GM12878 (cell line): ENCODE data around the gene HADH. TPM values are rescaled to one million over a fixed set of nuclear protein-coding genes. Genes with fewer than 3 reads are reported as not detected.
A peak's percentile ranks its signal among the peaks of the same experiment; 100 is the strongest.

Experiments used
- ASH2L ChIP-seq: fragments of 300-600, 200-600 bp; sonication (generic); IDR thresholded peaks from 2 replicates; pipeline ENCODE4 v1.6.1; 2017; ENCODE audit warnings: low read depth, mild to moderate bottlenecking, borderline replicate concordance
- CBFB ChIP-seq: IDR thresholded peaks from 2 replicates; pipeline ENCODE4 v1.6.1; 2016; ENCODE audit warnings: antibody characterized with exemption, low read depth
- CBX5 ChIP-seq: sonication (generic); IDR thresholded peaks from 2 replicates; pipeline ENCODE4 v1.6.1; 2016; ENCODE audit warnings: low read depth, moderate library complexity, mild to moderate bottlenecking, inconsistent platforms
- CREM ChIP-seq: IDR thresholded peaks from 2 replicates; pipeline ENCODE4 v1.6.1; 2014; ENCODE audit warnings: antibody characterized with exemption, low read depth
- GATAD2B ChIP-seq: fragments of 450-650 bp; conservative IDR thresholded peaks from 2 replicates; pipeline ENCODE4 v1.6.1; 2017; ENCODE audit warnings: low read depth, mild to moderate bottlenecking, moderate library complexity
- MEF2B ChIP-seq: fragments of 450-650 bp; IDR thresholded peaks from 2 replicates; pipeline ENCODE4 v1.6.1; 2018; ENCODE audit warnings: mild to moderate bottlenecking, moderate library complexity; ENCODE audit not compliant: partially characterized antibody, poor library complexity, severe bottlenecking
- MXI1 ChIP-seq: fragments of 150-350 bp; IDR thresholded peaks from 2 replicates; pipeline ENCODE4 v1.6.1; 2011; ENCODE audit warnings: low read depth, mild to moderate bottlenecking, inconsistent platforms, low read length, improper control_type of control experiment
- MYC ChIP-seq: IDR thresholded peaks from 2 replicates; pipeline ENCODE4 v1.6.1; 2011; ENCODE audit warnings: mild to moderate bottlenecking, low read length, moderate library complexity, inconsistent platforms; ENCODE audit not compliant: insufficient read depth, insufficient replicate concordance, insufficient read length, severe bottlenecking
- POLR2AphosphoS2 ChIP-seq: IDR thresholded peaks from 2 replicates; pipeline ENCODE4 v1.6.1; 2011; ENCODE audit warnings: low read depth, mild to moderate bottlenecking, low read length, improper control_type of control experiment, moderate library complexity
- POLR2AphosphoS5 ChIP-seq: IDR thresholded peaks from 2 replicates; pipeline ENCODE4 v1.6.1; 2011; ENCODE audit warnings: mild to moderate bottlenecking, low read length, inconsistent platforms
- RB1 ChIP-seq: fragments of 450-650 bp; formaldehyde crosslinking; IDR thresholded peaks from 2 replicates; pipeline ENCODE4 v1.6.1; 2017; ENCODE audit warnings: mild to moderate bottlenecking, borderline replicate concordance
- RFX5 ChIP-seq: IDR thresholded peaks from 2 replicates; pipeline ENCODE4 v1.6.1; 2011; ENCODE audit warnings: low read depth, low read length, improper control_type of control experiment
- SPI1 ChIP-seq: IDR thresholded peaks from 2 replicates; pipeline ENCODE4 v1.6.1; 2011; ENCODE audit warnings: low read depth, mild to moderate bottlenecking, low read length, moderate library complexity, borderline replicate concordance; ENCODE audit not compliant: insufficient read depth
- ZBED1 ChIP-seq: IDR thresholded peaks from 2 replicates; pipeline ENCODE4 v1.6.1; 2016; ENCODE audit warnings: borderline replicate concordance
- polyA plus RNA-seq, 11 experiments: library from polyadenylated mRNA; depleted of rRNA in 4 of 11; unstranded in 6 of 11; stranded (reverse) in 5 of 11; fragments of >200 nt; fragmentation: Nextera tagmentation in 4 of 11; fragmentation: Illumina TruSeq in 1 of 11; extraction: Ambion mirVana in 4 of 11; extraction: Trizol in 1 of 11; gene quantifications; 1 replicate in 1 of 11; 2 replicates in 10 of 11; pipeline versions ENCODE4 v1.2.1 to v1.2.3, GENCODE V29; 2011 to 2016; ENCODE audit warnings: inconsistent platforms in 2 of 11, missing spikeins in 2 of 11, low read depth in 1 of 11
- total RNA-seq, 4 experiments: library from RNA; depleted of rRNA in 3 of 4; stranded (reverse); fragments of >200 nt in 3 of 4; fragmentation: Illumina TruSeq in 1 of 4; extraction: Trizol in 1 of 4; gene quantifications; 2 replicates each; pipeline versions ENCODE4 v1.2.1 to v1.2.3, GENCODE V29; 2013 to 2021
- TF ChIP-seq, protein P1 (sequence below), 3 experiments: IDR thresholded peaks in 2 of 3; conservative IDR thresholded peaks in 1 of 3; 2 replicates each; pipeline ENCODE4 v1.5.1; 2011; ENCODE audit warnings: low read depth in 3 of 3, low read length in 3 of 3, mild to moderate bottlenecking in 3 of 3, control low read depth in 2 of 3, moderate library complexity in 2 of 3, inconsistent platforms in 1 of 3, mixed read lengths in 1 of 3; ENCODE audit not compliant: control insufficient read depth in 2 of 3, insufficient read depth in 1 of 3; ENCODE audit errors: extremely low read depth in 1 of 3
- TF ChIP-seq, protein P2 (sequence below): fragments of 450-650 bp; formaldehyde crosslinking; IDR thresholded peaks from 2 replicates; pipeline ENCODE4 v1.5.0; 2022; ENCODE audit warnings: mild to moderate bottlenecking, missing genetic modification characterization
- TF ChIP-seq, protein P3 (sequence below): fragments of 450-650 bp; IDR thresholded peaks from 2 replicates; pipeline ENCODE4 v1.6.1; 2018; ENCODE audit warnings: borderline replicate concordance, mild to moderate bottlenecking; ENCODE audit not compliant: partially characterized antibody
- TF ChIP-seq, protein P4 (sequence below): fragments of 450-650 bp; IDR thresholded peaks from 2 replicates; pipeline ENCODE4 v1.6.1; 2017; ENCODE audit warnings: low read depth, mild to moderate bottlenecking, moderate library complexity
- TF ChIP-seq, protein P5 (sequence below): IDR thresholded peaks from 2 replicates; pipeline ENCODE4 v1.6.1; 2012; ENCODE audit warnings: low read depth, low read length, improper control_type of control experiment

Gene HADH
- total and polyA plus RNA-seq, 10 of the 15 experiments (the other 5 are each of a cell fraction or from before 2014, with no cell fraction given): 20.3 to 97.9 (median 76.6) TPM

DNA sequence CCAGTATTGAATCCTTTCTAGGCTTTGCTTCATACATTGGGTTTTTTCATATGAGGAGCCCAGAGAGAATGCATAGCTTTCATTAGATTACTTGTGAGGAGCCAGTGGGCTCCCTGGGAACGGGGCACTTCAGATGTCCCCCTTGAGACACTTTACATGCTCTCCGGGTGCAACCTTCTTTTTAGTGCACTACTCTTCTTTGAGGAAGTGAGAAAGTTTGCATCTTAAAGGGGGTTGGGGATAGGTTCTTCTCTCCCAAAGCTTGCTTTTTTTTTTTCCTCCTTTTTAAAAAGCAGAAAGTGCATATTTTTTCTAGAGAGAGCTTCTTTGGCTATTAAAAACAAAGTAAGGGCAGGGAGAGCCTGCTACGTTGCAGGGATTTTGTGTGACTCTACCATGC is 4.3 kb downstream of the HADH start (continued):
- TF ChIP-seq, protein P1, sequence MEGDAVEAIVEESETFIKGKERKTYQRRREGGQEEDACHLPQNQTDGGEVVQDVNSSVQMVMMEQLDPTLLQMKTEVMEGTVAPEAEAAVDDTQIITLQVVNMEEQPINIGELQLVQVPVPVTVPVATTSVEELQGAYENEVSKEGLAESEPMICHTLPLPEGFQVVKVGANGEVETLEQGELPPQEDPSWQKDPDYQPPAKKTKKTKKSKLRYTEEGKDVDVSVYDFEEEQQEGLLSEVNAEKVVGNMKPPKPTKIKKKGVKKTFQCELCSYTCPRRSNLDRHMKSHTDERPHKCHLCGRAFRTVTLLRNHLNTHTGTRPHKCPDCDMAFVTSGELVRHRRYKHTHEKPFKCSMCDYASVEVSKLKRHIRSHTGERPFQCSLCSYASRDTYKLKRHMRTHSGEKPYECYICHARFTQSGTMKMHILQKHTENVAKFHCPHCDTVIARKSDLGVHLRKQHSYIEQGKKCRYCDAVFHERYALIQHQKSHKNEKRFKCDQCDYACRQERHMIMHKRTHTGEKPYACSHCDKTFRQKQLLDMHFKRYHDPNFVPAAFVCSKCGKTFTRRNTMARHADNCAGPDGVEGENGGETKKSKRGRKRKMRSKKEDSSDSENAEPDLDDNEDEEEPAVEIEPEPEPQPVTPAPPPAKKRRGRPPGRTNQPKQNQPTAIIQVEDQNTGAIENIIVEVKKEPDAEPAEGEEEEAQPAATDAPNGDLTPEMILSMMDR (IDR thresholded peaks at IDR 0.05 in 2 of 3, conservative IDR thresholded peaks at IDR 0.05 in 1 of 3; ENCODE audit: control insufficient read depth in 2 of 3, extremely low read depth in 1 of 3, insufficient read depth in 1 of 3, low read depth in 3 of 3, low read length in 3 of 3): no peak
- TF ChIP-seq, protein P2, sequence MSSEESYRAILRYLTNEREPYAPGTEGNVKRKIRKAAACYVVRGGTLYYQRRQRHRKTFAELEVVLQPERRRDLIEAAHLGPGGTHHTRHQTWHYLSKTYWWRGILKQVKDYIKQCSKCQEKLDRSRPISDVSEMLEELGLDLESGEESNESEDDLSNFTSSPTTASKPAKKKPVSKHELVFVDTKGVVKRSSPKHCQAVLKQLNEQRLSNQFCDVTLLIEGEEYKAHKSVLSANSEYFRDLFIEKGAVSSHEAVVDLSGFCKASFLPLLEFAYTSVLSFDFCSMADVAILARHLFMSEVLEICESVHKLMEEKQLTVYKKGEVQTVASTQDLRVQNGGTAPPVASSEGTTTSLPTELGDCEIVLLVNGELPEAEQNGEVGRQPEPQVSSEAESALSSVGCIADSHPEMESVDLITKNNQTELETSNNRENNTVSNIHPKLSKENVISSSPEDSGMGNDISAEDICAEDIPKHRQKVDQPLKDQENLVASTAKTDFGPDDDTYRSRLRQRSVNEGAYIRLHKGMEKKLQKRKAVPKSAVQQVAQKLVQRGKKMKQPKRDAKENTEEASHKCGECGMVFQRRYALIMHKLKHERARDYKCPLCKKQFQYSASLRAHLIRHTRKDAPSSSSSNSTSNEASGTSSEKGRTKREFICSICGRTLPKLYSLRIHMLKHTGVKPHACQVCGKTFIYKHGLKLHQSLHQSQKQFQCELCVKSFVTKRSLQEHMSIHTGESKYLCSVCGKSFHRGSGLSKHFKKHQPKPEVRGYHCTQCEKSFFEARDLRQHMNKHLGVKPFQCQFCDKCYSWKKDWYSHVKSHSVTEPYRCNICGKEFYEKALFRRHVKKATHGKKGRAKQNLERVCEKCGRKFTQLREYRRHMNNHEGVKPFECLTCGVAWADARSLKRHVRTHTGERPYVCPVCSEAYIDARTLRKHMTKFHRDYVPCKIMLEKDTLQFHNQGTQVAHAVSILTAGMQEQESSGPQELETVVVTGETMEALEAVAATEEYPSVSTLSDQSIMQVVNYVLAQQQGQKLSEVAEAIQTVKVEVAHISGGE (CRISPR knock-in tag): no peak
- TF ChIP-seq MYC (no peak), CBFB (no peak), ASH2L (no peak), CBX5 (no peak), RFX5 (no peak), ZBED1 (no peak), RB1 (peak; percentile 31; the same call in 1 of the 2 replicates), MXI1 (peak; percentile 58; the same call in 1 of the 2 replicates), CREM (no peak), SPI1 (peak; percentile 94), MEF2B (peak; percentile 95), GATAD2B (peak; percentile 50), POLR2AphosphoS2 (no peak), POLR2AphosphoS5 (no peak)
- TF ChIP-seq, protein P3, sequence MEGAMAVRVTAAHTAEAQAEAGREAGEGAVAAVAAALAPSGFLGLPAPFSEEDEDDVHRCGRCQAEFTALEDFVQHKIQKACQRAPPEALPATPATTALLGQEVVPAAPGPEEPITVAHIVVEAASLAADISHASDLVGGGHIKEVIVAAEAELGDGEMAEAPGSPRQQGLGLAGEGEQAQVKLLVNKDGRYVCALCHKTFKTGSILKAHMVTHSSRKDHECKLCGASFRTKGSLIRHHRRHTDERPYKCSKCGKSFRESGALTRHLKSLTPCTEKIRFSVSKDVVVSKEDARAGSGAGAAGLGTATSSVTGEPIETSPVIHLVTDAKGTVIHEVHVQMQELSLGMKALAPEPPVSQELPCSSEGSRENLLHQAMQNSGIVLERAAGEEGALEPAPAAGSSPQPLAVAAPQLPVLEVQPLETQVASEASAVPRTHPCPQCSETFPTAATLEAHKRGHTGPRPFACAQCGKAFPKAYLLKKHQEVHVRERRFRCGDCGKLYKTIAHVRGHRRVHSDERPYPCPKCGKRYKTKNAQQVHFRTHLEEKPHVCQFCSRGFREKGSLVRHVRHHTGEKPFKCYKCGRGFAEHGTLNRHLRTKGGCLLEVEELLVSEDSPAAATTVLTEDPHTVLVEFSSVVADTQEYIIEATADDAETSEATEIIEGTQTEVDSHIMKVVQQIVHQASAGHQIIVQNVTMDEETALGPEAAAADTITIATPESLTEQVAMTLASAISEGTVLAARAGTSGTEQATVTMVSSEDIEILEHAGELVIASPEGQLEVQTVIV: no peak
- TF ChIP-seq, protein P4, sequence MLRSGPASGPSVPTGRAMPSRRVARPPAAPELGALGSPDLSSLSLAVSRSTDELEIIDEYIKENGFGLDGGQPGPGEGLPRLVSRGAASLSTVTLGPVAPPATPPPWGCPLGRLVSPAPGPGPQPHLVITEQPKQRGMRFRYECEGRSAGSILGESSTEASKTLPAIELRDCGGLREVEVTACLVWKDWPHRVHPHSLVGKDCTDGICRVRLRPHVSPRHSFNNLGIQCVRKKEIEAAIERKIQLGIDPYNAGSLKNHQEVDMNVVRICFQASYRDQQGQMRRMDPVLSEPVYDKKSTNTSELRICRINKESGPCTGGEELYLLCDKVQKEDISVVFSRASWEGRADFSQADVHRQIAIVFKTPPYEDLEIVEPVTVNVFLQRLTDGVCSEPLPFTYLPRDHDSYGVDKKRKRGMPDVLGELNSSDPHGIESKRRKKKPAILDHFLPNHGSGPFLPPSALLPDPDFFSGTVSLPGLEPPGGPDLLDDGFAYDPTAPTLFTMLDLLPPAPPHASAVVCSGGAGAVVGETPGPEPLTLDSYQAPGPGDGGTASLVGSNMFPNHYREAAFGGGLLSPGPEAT: peak; percentile 62; the same call in 1 of the 2 replicates
- TF ChIP-seq, protein P5, sequence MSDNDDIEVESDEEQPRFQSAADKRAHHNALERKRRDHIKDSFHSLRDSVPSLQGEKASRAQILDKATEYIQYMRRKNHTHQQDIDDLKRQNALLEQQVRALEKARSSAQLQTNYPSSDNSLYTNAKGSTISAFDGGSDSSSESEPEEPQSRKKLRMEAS: no peak
